GM19043 (cell line): ENCODE data around the gene FCHO2.

ENCODE experiments used
- ATAC-seq: cut with Tn5 transposase; IDR thresholded peaks from one replicate; pipeline ENCODE4 v1.9.1; 2021; ENCODE audit warnings: low read depth; ENCODE audit not compliant: unreplicated experiment

Gene FCHO2

GRCh38 chr5:73103870-73104299 is 148.0 kb downstream of the FCHO2 start:
- no peak for ATAC-seq

GRCh38 chr5:73104326-73104725 is 148.5 kb downstream of the FCHO2 start:
- ATAC-seq = no peak

DNA sequence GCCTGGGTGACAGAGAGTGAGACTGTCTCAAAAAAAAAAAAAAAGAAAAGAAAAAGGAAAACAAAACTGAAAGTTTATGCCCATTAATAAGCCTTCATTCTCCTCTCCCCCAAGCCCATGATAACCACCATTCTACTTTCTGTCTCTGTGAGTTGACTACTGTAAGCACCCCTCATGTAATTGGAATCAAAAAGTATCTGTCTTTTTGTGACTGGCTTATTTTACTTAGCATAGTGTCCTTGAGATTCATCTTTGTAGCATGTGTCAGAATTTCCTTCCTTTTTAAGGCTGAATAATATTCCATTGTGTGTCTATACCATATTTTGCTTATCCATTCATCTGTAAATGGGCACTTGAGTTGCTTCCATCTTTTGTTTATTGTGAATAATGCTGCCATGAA is 150.5 kb downstream of the FCHO2 start:
- ATAC-seq = no peak

DNA sequence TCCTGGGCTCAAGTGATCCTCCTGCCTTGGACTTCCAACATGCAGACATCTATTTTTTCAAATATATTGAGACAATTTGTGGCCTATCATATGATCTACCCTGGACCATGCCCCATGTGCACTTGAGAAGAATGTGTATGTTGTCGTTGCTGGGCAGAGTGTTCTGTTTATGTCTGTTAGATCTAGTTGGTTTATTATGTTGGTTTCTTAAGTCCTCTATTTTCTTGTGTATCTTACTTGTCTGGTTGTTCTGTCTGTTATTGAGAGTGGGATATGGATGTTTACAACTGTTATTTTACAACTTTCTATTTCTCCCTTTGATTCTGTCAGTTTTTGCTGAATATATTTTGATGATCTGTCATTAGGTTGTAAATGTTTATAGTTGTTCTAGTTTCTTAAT is 154.3 kb downstream of the FCHO2 start:
- no peak for ATAC-seq

- no peak for ATAC-seq
These were observed 155.7 kb downstream of the FCHO2 start for GRCh38 chr5:73111536-73111935.

DNA sequence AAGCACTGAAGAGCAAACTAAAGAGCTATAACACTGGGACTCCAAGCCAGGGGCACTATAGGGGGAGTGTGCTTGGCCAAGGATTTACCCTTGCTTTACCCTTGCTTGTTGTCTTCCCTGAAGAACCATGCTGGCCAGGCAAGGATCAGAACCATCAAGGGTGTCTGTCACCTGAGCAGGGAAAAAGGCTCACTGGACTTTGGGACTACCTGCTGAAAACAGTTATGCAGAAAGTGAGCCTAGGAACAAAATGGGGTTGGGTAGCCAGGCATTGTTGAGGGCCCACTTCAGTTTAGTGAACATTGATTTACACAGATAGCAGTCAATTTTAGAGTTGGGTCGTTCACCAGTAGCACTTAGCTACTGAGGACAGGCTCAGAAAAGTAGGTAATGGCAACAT is 156.5 kb downstream of the FCHO2 start:
- ATAC-seq = no peak

DNA sequence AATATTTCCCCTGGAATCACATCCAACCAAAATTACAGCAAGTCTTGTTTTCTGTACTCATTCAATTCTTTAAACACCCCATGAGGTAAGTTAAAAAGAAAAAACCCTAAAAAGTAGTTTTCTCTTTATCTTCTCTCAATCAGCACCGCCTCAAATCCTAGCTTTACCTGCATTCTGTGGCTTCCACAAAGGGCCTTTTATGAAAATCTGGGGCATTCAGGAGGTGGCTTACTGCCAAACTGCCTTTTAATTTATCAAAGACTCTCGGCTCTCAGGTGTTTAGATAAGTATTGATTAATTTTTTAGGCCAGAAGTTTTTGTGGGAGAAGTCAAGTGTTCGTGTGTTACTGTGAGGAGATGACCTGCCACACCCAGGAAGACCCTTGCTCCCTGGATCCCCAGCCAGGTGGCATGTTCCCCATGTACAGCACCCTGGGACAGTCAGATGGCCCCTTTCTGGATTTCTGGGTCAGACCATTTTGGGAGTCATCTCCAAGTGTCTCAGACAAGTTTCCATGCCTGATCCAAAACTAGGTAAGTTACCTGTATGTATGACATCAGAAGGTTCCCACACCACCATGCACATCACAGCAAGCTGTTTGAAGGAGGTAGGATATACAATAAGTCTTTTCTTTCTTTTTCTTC is 158.3 kb downstream of the FCHO2 start:
- no peak for ATAC-seq

GRCh38 chr5:73115399-73116051 is 159.7 kb downstream of the FCHO2 start:
- ATAC-seq = no peak

- ATAC-seq = no peak
These were observed 160.7 kb downstream of the FCHO2 start for GRCh38 chr5:73116506-73116905.

GRCh38 chr5:73117088-73117740 is 161.4 kb downstream of the FCHO2 start:
- no peak for ATAC-seq

- no peak for ATAC-seq
These were observed 162.6 kb downstream of the FCHO2 start for GRCh38 chr5:73118391-73118973.

- ATAC-seq = no peak
These were observed 163.8 kb downstream of the FCHO2 start for GRCh38 chr5:73119451-73120157.

GRCh38 chr5:73120222-73121118 is 164.6 kb downstream of the FCHO2 start, which contains the start of gene TMEM171:
Gene TMEM171 (plus strand): TSS chr5:73120575. CDS start chr5:73123374, 2,799 bp downstream.
- no peak for ATAC-seq

GRCh38 chr5:73121119-73121463 is 165.2 kb downstream of the FCHO2 start:
- ATAC-seq = no peak

GRCh38 chr5:73122875-73123810 is 167.3 kb downstream of the FCHO2 start:
- ATAC-seq = no peak

DNA sequence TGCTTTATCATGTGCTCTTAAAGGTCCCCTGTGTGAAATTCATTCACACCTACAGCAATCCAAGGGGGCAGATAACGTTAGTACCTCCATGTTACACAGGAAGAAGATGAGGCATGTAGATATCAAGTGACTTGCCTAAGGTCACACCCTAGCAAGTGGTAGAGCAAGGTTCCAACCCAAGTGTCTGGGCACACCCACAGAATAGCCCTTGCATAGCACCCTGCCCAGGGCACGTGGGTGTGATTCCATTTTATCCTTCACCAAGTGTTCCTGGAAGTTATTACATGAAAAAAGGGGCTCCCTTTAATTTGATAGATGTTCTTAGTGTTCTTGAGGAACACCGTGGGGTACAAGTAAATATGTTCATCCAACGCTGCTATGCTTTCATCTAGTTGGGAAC is 169.4 kb downstream of the FCHO2 start:
- no peak for ATAC-seq

DNA sequence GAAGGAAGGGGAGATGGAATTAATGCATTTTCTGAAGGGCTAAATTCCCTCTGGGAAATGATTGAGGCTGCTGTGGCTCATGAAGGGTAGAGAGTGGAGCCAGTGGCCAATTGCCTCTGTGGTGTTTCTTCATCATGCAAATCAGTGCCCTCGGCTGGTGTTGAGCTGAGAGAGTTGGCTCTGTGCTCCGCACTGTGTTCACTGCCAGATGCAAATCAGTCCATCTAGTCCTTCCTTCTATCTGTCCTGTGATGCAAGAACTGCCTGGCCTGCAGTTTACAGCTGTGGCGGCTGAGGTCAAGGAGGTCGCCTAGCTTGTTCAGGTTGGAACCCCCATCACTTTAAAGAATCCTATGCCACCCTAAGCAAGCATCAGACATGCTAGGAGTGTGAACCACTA is 170.5 kb downstream of the FCHO2 start:
- ATAC-seq = no peak

GRCh38 chr5:73126957-73127356 is 171.1 kb downstream of the FCHO2 start:
- no peak for ATAC-seq

GRCh38 chr5:73129143-73129542 is 173.3 kb downstream of the FCHO2 start:
- ATAC-seq = no peak
